CD8-positive, alpha-beta memory T cell (primary cell): ENCODE data around the gene SPDYE2B. TPM values are rescaled to one million over a fixed set of nuclear protein-coding genes. Genes with fewer than 3 reads are reported as not detected.
"Not testable (repeated sequence)": the region's sequence is repeated elsewhere in the genome, so short reads cannot be mapped to it uniquely, and the experiment has no call there.

Source experiments
- CTCF ChIA-PET: fragments of 350-600 bp; sonication (Branson Sonifier 250); formaldehyde crosslinking; loops from one replicate; lab custom pipeline; 2021; ENCODE audit warnings: antibody characterized with exemption; lab: Charles Lee
- POLR2A ChIA-PET: fragments of 350-600 bp; sonication (Branson Sonifier 250); formaldehyde crosslinking; loops from one replicate; lab custom pipeline; 2021; ENCODE audit warnings: antibody characterized with exemption; lab: Charles Lee
- DNase-seq, 5 donors: peaks; one replicate each; pipeline versions ENCODE4 v3.0.0 to v3.0.0-alpha.2; 2020 to 2022; ENCODE audit warnings: mixed read lengths in 1 of 5
- H3K27ac ChIP-seq: one replicate; pipeline ENCODE4 v1.7.0; 2013; ENCODE audit warnings: low read depth, mild to moderate bottlenecking, low read length, moderate library complexity
- H3K27me3 ChIP-seq: 2 replicates; pipeline ENCODE4 v1.7.0; 2013; ENCODE audit warnings: low read length, mild to moderate bottlenecking; ENCODE audit not compliant: insufficient read depth, poor library complexity, severe bottlenecking
- H3K36me3 ChIP-seq: 2 replicates; pipeline ENCODE4 v1.7.0; 2013; ENCODE audit warnings: mild to moderate bottlenecking, low read length, moderate library complexity; ENCODE audit not compliant: insufficient read depth
- H3K4me1 ChIP-seq: 2 replicates; pipeline ENCODE4 v1.7.0; 2013; ENCODE audit warnings: mild to moderate bottlenecking, low read length, moderate library complexity; ENCODE audit not compliant: insufficient read depth
- H3K4me3 ChIP-seq: 2 replicates; pipeline ENCODE4 v1.7.0; 2013; ENCODE audit warnings: mild to moderate bottlenecking, low read length
- H3K9me3 ChIP-seq: 2 replicates; pipeline ENCODE4 v1.7.0; 2013; ENCODE audit warnings: mild to moderate bottlenecking, low read length
- H3K27ac Mint-ChIP-seq, 8 donors: one replicate each; pipeline ENCODE4 v1.8.0; 2020 to 2021; ENCODE audit warnings: mixed read lengths in 8 of 8, mild to moderate bottlenecking in 6 of 8, inconsistent platforms in 3 of 8, moderate library complexity in 3 of 8
- H3K27me3 Mint-ChIP-seq, 2 donors: one replicate each; pipeline ENCODE4 v1.8.0; 2020 to 2021; ENCODE audit warnings: mixed read lengths in 2 of 2, mild to moderate bottlenecking in 1 of 2, moderate library complexity in 1 of 2
- H3K36me3 Mint-ChIP-seq, 3 donors: one replicate each; pipeline ENCODE4 v1.8.0; 2020 to 2021; ENCODE audit warnings: mixed read lengths in 3 of 3, inconsistent platforms in 1 of 3, mild to moderate bottlenecking in 1 of 3
- H3K4me1 Mint-ChIP-seq, 3 donors: one replicate each; pipeline ENCODE4 v1.8.0; 2020 to 2021; ENCODE audit warnings: mixed read lengths in 3 of 3, inconsistent platforms in 1 of 3, mild to moderate bottlenecking in 1 of 3
- H3K4me3 Mint-ChIP-seq, 7 donors: one replicate each; pipeline ENCODE4 v1.8.0; 2020 to 2021; ENCODE audit warnings: mixed read lengths in 7 of 7, mild to moderate bottlenecking in 6 of 7, moderate library complexity in 4 of 7, inconsistent platforms in 2 of 7
- H3K9me3 Mint-ChIP-seq, 5 donors: one replicate each; pipeline ENCODE4 v1.8.0; 2020 to 2022; ENCODE audit warnings: mixed read lengths in 5 of 5, mild to moderate bottlenecking in 3 of 5, moderate library complexity in 2 of 5, inconsistent platforms in 1 of 5
- polyA plus RNA-seq: library from polyadenylated mRNA; unstranded; fragments of 300-500 nt; fragmentation: Illumina TruSeq; gene quantifications from one replicate; pipeline ENCODE4 v1.2.3, GENCODE V29; 2021
- total RNA-seq, 2 experiments: library from RNA; stranded (reverse); gene quantifications; one replicate each; pipeline ENCODE4 v1.2.3, GENCODE V29; 2021

Gene SPDYE2B
- total and polyA plus RNA-seq, 3 experiments from 2014 or later: 0.28 TPM; not detected in 2

- H3K4me1 ChIP-seq, H3K27me3 Mint-ChIP-seq, H3K27me3 ChIP-seq, H3K4me3 Mint-ChIP-seq, CTCF ChIA-PET, H3K9me3 ChIP-seq, H3K4me3 ChIP-seq, POLR2A ChIA-PET, H3K27ac ChIP-seq, H3K36me3 ChIP-seq, H3K4me1 Mint-ChIP-seq, H3K9me3 Mint-ChIP-seq, H3K27ac Mint-ChIP-seq, H3K36me3 Mint-ChIP-seq: not testable (repeated sequence)
- peak in 3 of 5 donors; percentile 16 to 58 (median 52) for DNase-seq
Measured at GRCh38 chr7:102689436-102690282, 39.5 kb downstream of the SPDYE2B start.

- DNase-seq, POLR2A ChIA-PET, H3K36me3 Mint-ChIP-seq: not testable (repeated sequence)
Measured at GRCh38 chr7:102690602-102691001, 40.5 kb downstream of the SPDYE2B start.

GRCh38 chr7:102694008-102694407, 43.9 kb downstream of the SPDYE2B start:
- CTCF ChIA-PET, H3K4me3 Mint-ChIP-seq, H3K4me3 ChIP-seq, H3K27me3 ChIP-seq, H3K27ac Mint-ChIP-seq, H3K9me3 ChIP-seq, H3K4me1 Mint-ChIP-seq, DNase-seq, H3K36me3 ChIP-seq, H3K36me3 Mint-ChIP-seq, H3K4me1 ChIP-seq, H3K27ac ChIP-seq, H3K9me3 Mint-ChIP-seq, H3K27me3 Mint-ChIP-seq, POLR2A ChIA-PET: not testable (repeated sequence)

More at GRCh38 chr7:102690602-102691001, 40.5 kb downstream of the SPDYE2B start:
- H3K27me3 Mint-ChIP-seq, H3K27ac Mint-ChIP-seq, H3K9me3 ChIP-seq, H3K27ac ChIP-seq, H3K4me1 Mint-ChIP-seq, H3K36me3 ChIP-seq, H3K4me3 ChIP-seq, H3K4me1 ChIP-seq, H3K27me3 ChIP-seq, CTCF ChIA-PET, H3K9me3 Mint-ChIP-seq: not testable (repeated sequence)
- H3K4me3 Mint-ChIP-seq: peak overlapping the region in 1 of 7 donors; percentile 51

- H3K36me3 ChIP-seq, H3K27ac ChIP-seq, H3K36me3 Mint-ChIP-seq, H3K9me3 Mint-ChIP-seq, H3K27ac Mint-ChIP-seq, H3K4me3 Mint-ChIP-seq, H3K4me1 ChIP-seq, H3K9me3 ChIP-seq, H3K4me1 Mint-ChIP-seq, DNase-seq, POLR2A ChIA-PET, CTCF ChIA-PET, H3K4me3 ChIP-seq, H3K27me3 ChIP-seq: not testable (repeated sequence)
- peaks cover 0 to 14% of the 10 kb centered on the region in 2 donors for H3K27me3 Mint-ChIP-seq
Measured at GRCh38 chr7:102695033-102695552, 45.0 kb downstream of the SPDYE2B start.

GRCh38 chr7:102696009-102696408, 45.9 kb downstream of the SPDYE2B start:
- H3K27me3 ChIP-seq, H3K4me3 ChIP-seq, H3K36me3 ChIP-seq, H3K4me3 Mint-ChIP-seq, H3K27ac Mint-ChIP-seq, H3K9me3 ChIP-seq, H3K27ac ChIP-seq, H3K9me3 Mint-ChIP-seq, POLR2A ChIA-PET, H3K4me1 ChIP-seq, H3K4me1 Mint-ChIP-seq, CTCF ChIA-PET, DNase-seq, H3K36me3 Mint-ChIP-seq: not testable (repeated sequence)
- peaks cover 0 to 14% of the 10 kb centered on the region in 2 donors for H3K27me3 Mint-ChIP-seq

- H3K36me3 Mint-ChIP-seq, H3K4me1 Mint-ChIP-seq, H3K27ac Mint-ChIP-seq, H3K4me3 ChIP-seq, H3K36me3 ChIP-seq, POLR2A ChIA-PET, H3K9me3 Mint-ChIP-seq, H3K4me3 Mint-ChIP-seq, H3K9me3 ChIP-seq, H3K27ac ChIP-seq, H3K27me3 ChIP-seq, H3K4me1 ChIP-seq, CTCF ChIA-PET, DNase-seq: not testable (repeated sequence)
- H3K27me3 Mint-ChIP-seq: peaks cover 0 to 18% of the 10 kb centered on the region in 2 donors
Measured at GRCh38 chr7:102697642-102698512, 47.8 kb downstream of the SPDYE2B start.

GRCh38 chr7:102698962-102699750, 49.0 kb downstream of the SPDYE2B start:
- H3K27me3 Mint-ChIP-seq: peaks cover 2 to 18% of the 10 kb centered on the region in 2 donors
- H3K4me1 ChIP-seq, DNase-seq, H3K9me3 ChIP-seq, H3K9me3 Mint-ChIP-seq, H3K27me3 ChIP-seq, H3K36me3 Mint-ChIP-seq, H3K27ac ChIP-seq, CTCF ChIA-PET, H3K36me3 ChIP-seq, H3K27ac Mint-ChIP-seq, H3K4me1 Mint-ChIP-seq, POLR2A ChIA-PET, H3K4me3 ChIP-seq, H3K4me3 Mint-ChIP-seq: not testable (repeated sequence)
